ENCODE measurements around the gene SLF2.

Gene SLF2

DNA sequence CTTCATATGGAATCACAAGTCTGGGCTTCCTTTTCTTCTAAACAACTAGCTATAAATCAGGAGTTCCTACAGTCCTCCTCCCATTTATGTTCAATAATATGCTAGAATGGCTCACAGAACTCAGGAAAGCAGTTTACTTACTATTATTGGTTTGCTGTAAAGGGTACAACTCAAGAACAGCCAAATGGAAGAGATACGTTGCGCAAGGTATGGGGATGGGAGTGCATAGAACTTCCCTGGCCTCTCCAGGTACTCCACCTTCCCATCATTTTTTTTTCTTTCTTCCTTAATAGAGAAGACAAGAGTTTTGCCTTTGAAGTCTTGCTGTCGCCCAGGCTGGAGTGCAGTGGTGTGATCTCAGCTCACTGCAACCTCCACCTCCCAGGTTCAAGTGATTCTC, 29.5 kb downstream of the SLF2 start:
- TF ChIP-seq POLR2AphosphoS5 (IDR thresholded peaks at IDR 0.05; ENCODE audit: low read depth): no peak
- TF ChIP-seq, protein P1, sequence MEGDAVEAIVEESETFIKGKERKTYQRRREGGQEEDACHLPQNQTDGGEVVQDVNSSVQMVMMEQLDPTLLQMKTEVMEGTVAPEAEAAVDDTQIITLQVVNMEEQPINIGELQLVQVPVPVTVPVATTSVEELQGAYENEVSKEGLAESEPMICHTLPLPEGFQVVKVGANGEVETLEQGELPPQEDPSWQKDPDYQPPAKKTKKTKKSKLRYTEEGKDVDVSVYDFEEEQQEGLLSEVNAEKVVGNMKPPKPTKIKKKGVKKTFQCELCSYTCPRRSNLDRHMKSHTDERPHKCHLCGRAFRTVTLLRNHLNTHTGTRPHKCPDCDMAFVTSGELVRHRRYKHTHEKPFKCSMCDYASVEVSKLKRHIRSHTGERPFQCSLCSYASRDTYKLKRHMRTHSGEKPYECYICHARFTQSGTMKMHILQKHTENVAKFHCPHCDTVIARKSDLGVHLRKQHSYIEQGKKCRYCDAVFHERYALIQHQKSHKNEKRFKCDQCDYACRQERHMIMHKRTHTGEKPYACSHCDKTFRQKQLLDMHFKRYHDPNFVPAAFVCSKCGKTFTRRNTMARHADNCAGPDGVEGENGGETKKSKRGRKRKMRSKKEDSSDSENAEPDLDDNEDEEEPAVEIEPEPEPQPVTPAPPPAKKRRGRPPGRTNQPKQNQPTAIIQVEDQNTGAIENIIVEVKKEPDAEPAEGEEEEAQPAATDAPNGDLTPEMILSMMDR (IDR thresholded peaks at IDR 0.05; ENCODE audit: insufficient read depth, low read length): no peak
- no peak for TF ChIP-seq GABPA (IDR thresholded peaks at IDR 0.05; ENCODE audit: low read depth)
- TF ChIP-seq, protein P2, sequence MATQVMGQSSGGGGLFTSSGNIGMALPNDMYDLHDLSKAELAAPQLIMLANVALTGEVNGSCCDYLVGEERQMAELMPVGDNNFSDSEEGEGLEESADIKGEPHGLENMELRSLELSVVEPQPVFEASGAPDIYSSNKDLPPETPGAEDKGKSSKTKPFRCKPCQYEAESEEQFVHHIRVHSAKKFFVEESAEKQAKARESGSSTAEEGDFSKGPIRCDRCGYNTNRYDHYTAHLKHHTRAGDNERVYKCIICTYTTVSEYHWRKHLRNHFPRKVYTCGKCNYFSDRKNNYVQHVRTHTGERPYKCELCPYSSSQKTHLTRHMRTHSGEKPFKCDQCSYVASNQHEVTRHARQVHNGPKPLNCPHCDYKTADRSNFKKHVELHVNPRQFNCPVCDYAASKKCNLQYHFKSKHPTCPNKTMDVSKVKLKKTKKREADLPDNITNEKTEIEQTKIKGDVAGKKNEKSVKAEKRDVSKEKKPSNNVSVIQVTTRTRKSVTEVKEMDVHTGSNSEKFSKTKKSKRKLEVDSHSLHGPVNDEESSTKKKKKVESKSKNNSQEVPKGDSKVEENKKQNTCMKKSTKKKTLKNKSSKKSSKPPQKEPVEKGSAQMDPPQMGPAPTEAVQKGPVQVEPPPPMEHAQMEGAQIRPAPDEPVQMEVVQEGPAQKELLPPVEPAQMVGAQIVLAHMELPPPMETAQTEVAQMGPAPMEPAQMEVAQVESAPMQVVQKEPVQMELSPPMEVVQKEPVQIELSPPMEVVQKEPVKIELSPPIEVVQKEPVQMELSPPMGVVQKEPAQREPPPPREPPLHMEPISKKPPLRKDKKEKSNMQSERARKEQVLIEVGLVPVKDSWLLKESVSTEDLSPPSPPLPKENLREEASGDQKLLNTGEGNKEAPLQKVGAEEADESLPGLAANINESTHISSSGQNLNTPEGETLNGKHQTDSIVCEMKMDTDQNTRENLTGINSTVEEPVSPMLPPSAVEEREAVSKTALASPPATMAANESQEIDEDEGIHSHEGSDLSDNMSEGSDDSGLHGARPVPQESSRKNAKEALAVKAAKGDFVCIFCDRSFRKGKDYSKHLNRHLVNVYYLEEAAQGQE (IDR thresholded peaks at IDR 0.05; ENCODE audit: insufficient replicate concordance, low read depth): no peak
- TF ChIP-seq SPI1 (IDR thresholded peaks at IDR 0.05; ENCODE audit: borderline replicate concordance, low read depth): no peak
- no peak overlapping the region for H3K27ac ChIP-seq (replicated peaks)
- DNase-seq (ENCODE audit: low read depth in 1 of 2, low spot score in 1 of 2): no peak

DNA sequence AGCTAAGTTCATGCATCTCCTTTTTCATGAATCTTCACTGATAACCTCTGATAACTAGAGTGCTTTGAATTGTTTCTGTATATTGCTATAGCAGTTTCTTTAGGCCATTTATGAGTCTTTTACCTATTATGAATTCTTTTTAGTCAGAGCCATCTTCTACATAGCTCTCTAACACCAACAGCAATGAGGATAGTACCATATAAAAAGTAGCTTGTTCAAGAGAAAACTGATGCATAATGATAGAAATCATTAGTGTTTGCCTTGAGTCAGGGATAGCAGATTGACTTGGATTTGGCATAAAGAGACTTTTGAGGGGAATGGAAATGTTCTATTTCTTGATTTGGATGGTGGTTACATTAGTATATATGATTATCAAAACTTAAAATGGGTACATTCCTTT, 30.7 kb downstream of the SLF2 start:
- no peak overlapping the region for H3K4me3 ChIP-seq (replicated peaks; ENCODE audit: insufficient read depth, low read length)
- H3K27me3 ChIP-seq (ENCODE audit: insufficient read depth, poor library complexity, severe bottlenecking): no peaks in the 10 kb centered on the region
- TF ChIP-seq, protein P1 (IDR thresholded peaks at IDR 0.05; ENCODE audit: insufficient read depth, low read length): no peak
- TF ChIP-seq SPI1 (IDR thresholded peaks at IDR 0.05; ENCODE audit: borderline replicate concordance, low read depth): no peak
- TF ChIP-seq, protein P2 (IDR thresholded peaks at IDR 0.05; ENCODE audit: insufficient replicate concordance, low read depth): no peak
- TF ChIP-seq POLR2AphosphoS5 (IDR thresholded peaks at IDR 0.05; ENCODE audit: low read depth): no peak
- TF ChIP-seq GABPA (IDR thresholded peaks at IDR 0.05; ENCODE audit: low read depth): no peak
- no peak for DNase-seq (ENCODE audit: low read depth in 1 of 2, low spot score in 1 of 2)
- H3K27ac ChIP-seq (replicated peaks): no peak overlapping the region

More for the DNA sequence above, 29.5 kb downstream of the SLF2 start:
- Histone ChIP-seq H3K27me3 (ENCODE audit: insufficient read depth, poor library complexity, severe bottlenecking) (no peaks in the 10 kb centered on the region), H3K4me3 (replicated peaks; ENCODE audit: insufficient read depth, low read length) (no peak overlapping the region)

DNA sequence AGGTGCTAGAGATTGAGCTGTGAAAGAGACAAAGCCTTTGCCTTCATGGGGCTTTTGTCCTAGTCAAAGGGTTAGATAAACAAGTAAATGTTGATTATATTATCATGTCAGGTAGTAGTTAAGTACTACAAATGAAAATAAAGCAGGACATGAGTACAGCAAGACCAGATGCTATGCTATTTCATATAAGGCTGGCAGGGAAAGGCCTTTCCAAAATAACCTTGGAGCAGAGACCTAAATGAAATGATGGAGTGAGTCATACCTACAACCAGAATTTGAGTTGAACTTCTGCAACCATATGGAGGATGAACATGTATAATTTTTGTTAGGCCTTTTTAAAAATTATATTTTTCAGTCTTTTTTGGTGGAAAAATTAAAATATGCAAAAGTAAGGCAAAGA, 33.0 kb downstream of the SLF2 start:
- DNase-seq (ENCODE audit: low read depth in 1 of 2, low spot score in 1 of 2): no peak
- TF ChIP-seq, protein P1 (IDR thresholded peaks at IDR 0.05; ENCODE audit: insufficient read depth, low read length): no peak
- TF ChIP-seq GABPA (IDR thresholded peaks at IDR 0.05; ENCODE audit: low read depth): no peak
- no peak overlapping the region for H3K27ac ChIP-seq (replicated peaks)
- no peaks in the 10 kb centered on the region for H3K27me3 ChIP-seq (ENCODE audit: insufficient read depth, poor library complexity, severe bottlenecking)
- H3K4me3 ChIP-seq (replicated peaks; ENCODE audit: insufficient read depth, low read length): no peak overlapping the region

DNA sequence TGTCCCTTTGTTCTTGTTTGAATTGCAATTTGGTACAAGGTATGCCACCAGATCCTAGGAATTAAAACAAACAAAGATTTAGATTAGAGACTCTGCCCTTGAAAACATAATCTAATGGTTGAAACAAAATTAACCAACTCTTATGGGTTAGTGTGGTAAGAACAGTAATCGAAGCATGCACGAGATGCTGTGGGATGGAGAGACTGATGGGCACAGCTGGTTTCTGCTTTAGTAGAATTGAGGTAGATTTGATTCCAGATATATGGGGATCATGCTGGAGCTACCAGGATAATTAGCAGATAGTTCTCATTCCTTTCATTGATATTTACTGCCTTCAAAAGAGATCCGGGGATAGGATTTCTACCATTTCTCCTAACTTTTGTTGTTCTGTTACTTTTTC, 36.2 kb downstream of the SLF2 start:
- no peak for DNase-seq (ENCODE audit: low read depth in 1 of 2, low spot score in 1 of 2)
- H3K27ac ChIP-seq (replicated peaks): no peak overlapping the region
- H3K4me3 ChIP-seq (replicated peaks; ENCODE audit: insufficient read depth, low read length): no peak overlapping the region
- H3K27me3 ChIP-seq (ENCODE audit: insufficient read depth, poor library complexity, severe bottlenecking): no peaks in the 10 kb centered on the region
- TF ChIP-seq SPI1 (IDR thresholded peaks at IDR 0.05; ENCODE audit: borderline replicate concordance, low read depth) (no peak), POLR2AphosphoS5 (IDR thresholded peaks at IDR 0.05; ENCODE audit: low read depth) (no peak), GABPA (IDR thresholded peaks at IDR 0.05; ENCODE audit: low read depth) (no peak)
- TF ChIP-seq, protein P2 (IDR thresholded peaks at IDR 0.05; ENCODE audit: insufficient replicate concordance, low read depth): no peak
- TF ChIP-seq, protein P1 (IDR thresholded peaks at IDR 0.05; ENCODE audit: insufficient read depth, low read length): no peak
